Aorta (tissue), 5 donors: Measurements from ENCODE around the gene ASTN2. TPM values are rescaled to one million over a fixed set of nuclear protein-coding genes. Genes with fewer than 3 reads are reported as not detected.
A peak's percentile ranks its signal among the peaks of the same experiment; 100 is the strongest.

Source experiments
- ATAC-seq: fragments of 200-7000 bp; cut with Tn5 transposase; one replicate; pipeline ENCODE4 v1.9.1; 2022; ENCODE audit warnings: moderate library complexity; ENCODE audit not compliant: low FRiP score
- DNase-seq, 2 donors: peaks; one replicate each; pipeline ENCODE4 v3.0.0-alpha.2; 2020
- H3K27ac ChIP-seq, 2 donors: one replicate each; pipeline ENCODE4 v1.5.1; 2013; ENCODE audit warnings: low read length in 2 of 2, mild to moderate bottlenecking in 2 of 2, moderate library complexity in 2 of 2, control low read depth in 1 of 2, inconsistent platforms in 1 of 2, low read depth in 1 of 2
- H3K27me3 ChIP-seq, 2 donors: one replicate each; pipeline ENCODE4 v1.6.1; 2013; ENCODE audit warnings: control low read depth in 1 of 2, low read length in 1 of 2, mild to moderate bottlenecking in 1 of 2, moderate library complexity in 1 of 2; ENCODE audit not compliant: insufficient read depth in 2 of 2, control insufficient read depth in 1 of 2
- H3K36me3 ChIP-seq, 2 donors: one replicate each; pipeline ENCODE4 v1.6.1; 2013; ENCODE audit warnings: control low read depth in 1 of 2, low read length in 1 of 2, mild to moderate bottlenecking in 1 of 2; ENCODE audit not compliant: insufficient read depth in 2 of 2, control insufficient read depth in 1 of 2
- H3K4me1 ChIP-seq, 2 donors: one replicate each; pipeline ENCODE4 v1.6.1; 2013; ENCODE audit warnings: low read length in 2 of 2, control low read depth in 1 of 2, mild to moderate bottlenecking in 1 of 2, moderate library complexity in 1 of 2; ENCODE audit not compliant: insufficient read depth in 2 of 2, control insufficient read depth in 1 of 2
- H3K4me3 ChIP-seq, 2 donors: one replicate each; pipeline ENCODE4 v1.5.1; 2013; ENCODE audit warnings: low read length in 2 of 2, control low read depth in 1 of 2, mild to moderate bottlenecking in 1 of 2
- H3K9me3 ChIP-seq: one replicate; pipeline ENCODE4 v1.6.1; 2013; ENCODE audit warnings: mild to moderate bottlenecking, low read length; ENCODE audit not compliant: control insufficient read depth
- WGBS, 2 donors: extraction: QIAGEN DNeasy Blood & Tissue Kit; methylation state at CpG; one replicate each; pipeline ENCODE4 v1.1.7; 2013; 5-methylcytosine and 5-hydroxymethylcytosine counted together
- intact Hi-C, 2 donors: fragments of 100-400 bp; cut with DNase I; formaldehyde crosslinking; loops; one replicate each; pipeline versions ENCODE4 v1.14.2 to v1.15.0; 2022
- polyA plus RNA-seq, 2 donors: library from polyadenylated mRNA; stranded (reverse); fragments of 200-250 nt; gene quantifications; one replicate each; pipeline ENCODE4 v1.2.3, GENCODE V29; 2013
- total RNA-seq, 2 donors: library from RNA; stranded (reverse); fragmentation: NEBNext Ultra II Directional; extraction: Animal tissue kit (Norgen Biotek cat#: 25700); gene quantifications; one replicate each; pipeline ENCODE4 v1.2.1, GENCODE V29; 2021
- donor health status: healthy with polysubstance abuse.
- donor health status: Bipolar disorder and iron deficiency.
- donor health status: DM: no; HTN: no; CAD: no.
- donor health status: DM: no; HTN: no; CAD: no.
- donor health status: DM: yes; HTN: yes; CAD: no.

The ASTN2 gene
- total and polyA plus RNA-seq, 4 donors = 1.0 to 7.5 (median 4.4) TPM

DNA sequence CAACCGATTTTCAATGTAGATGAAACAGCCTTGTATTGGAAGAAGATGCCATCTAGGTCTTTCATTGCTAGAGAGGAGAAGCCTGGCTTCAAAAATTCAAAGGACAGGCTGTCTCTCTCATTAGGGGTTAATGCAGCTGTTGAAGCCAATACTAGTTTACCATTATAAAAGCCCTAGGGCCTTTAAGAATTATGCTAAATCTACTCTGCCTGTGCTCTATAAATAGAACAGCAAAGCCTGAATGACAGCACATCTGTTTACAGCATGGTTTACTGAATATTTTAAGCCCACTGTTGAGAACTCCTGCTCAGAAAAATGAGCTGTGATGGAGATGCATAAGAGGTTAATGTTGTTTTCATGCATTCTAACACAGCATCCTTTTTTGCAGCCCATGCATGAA is 539.3 kb downstream of the ASTN2 start:
- ATAC-seq (no peak), DNase-seq (no peak)
- H3K27me3 ChIP-seq = no peaks in the 10 kb centered on the region
- intact Hi-C loops = no loop called here
- no peak overlapping the region for H3K4me3 ChIP-seq
- H3K4me1 ChIP-seq = no peaks in the 10 kb centered on the region
- WGBS, 2 donors = 49 to 62% methylated on average over 1 of the region's 1 CpG
- H3K27ac ChIP-seq = no peak overlapping the region
- H3K9me3 ChIP-seq = peaks cover 9% of the 10 kb centered on the region
- H3K36me3 ChIP-seq = no peaks in the 10 kb centered on the region

GRCh38 chr9:116873937-116874914 is 540.6 kb downstream of the ASTN2 start:
- ATAC-seq = no peak
- no peak overlapping the region for H3K27ac ChIP-seq
- peaks cover 9% of the 10 kb centered on the region for H3K9me3 ChIP-seq
- no peaks in the 10 kb centered on the region for H3K36me3 ChIP-seq
- H3K4me3 ChIP-seq = no peak overlapping the region
- WGBS, 2 donors = 80 to 81% methylated on average over 6 of the region's 6 CpGs
- H3K27me3 ChIP-seq = no peaks in the 10 kb centered on the region
- H3K4me1 ChIP-seq = no peaks in the 10 kb centered on the region
- intact Hi-C loops = no loop called here
- no peak for DNase-seq

DNA sequence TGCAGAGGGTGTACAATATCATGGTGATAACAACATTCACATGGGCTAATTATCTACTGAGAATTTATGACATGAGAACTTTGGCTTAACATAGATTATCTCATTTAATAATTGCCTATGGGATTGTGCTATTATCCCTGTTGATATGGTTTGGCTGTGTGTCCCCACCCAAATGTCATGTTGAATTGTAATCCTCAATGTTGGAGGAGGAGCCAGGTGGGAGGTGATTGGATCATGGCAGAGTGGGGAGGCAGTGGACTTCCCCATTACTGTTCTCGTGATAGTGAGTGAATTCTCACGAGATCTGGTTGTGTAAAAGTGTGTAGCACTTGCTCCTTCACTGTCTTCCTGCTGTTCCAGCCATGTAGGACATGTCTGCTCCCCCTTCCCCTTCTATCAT is 541.4 kb downstream of the ASTN2 start:
- 72 to 94% methylated on average over 2 of the region's 2 CpGs for WGBS, 2 donors
- intact Hi-C loops = no loop called here
- Histone ChIP-seq H3K4me3 (no peak overlapping the region), H3K36me3 (no peaks in the 10 kb centered on the region), H3K27me3 (no peaks in the 10 kb centered on the region), H3K27ac (no peak overlapping the region), H3K9me3 (peaks cover 5% of the 10 kb centered on the region), H3K4me1 (no peaks in the 10 kb centered on the region)
- ATAC-seq (no peak), DNase-seq (no peak)

DNA sequence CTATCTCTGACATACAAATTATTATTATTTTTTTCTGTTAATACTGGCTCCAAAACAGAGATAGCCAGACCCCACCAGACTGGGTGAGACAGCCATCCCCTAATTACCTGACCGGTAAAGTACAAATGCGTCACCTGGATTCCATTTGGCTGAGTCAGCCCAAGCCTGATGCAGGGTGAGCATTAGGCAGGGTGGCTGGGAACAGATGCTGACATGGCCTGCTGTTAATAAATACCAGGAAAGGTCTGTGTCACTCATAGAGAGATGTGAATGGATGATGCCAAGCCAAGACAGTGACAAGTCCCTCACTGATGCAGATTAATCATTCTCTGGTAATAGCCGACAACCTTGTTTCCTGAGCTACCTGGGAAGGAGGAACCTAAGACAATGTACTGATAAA is 544.3 kb downstream of the ASTN2 start:
- WGBS, 2 donors = 82 to 83% methylated on average over 3 of the region's 3 CpGs
- H3K27ac ChIP-seq = no peak overlapping the region
- no peaks in the 10 kb centered on the region for H3K4me1 ChIP-seq
- DNase-seq (no peak), ATAC-seq (no peak)
- no peaks in the 10 kb centered on the region for H3K36me3 ChIP-seq
- intact Hi-C loops = no loop called here
- H3K27me3 ChIP-seq = no peaks in the 10 kb centered on the region
- no peaks in the 10 kb centered on the region for H3K9me3 ChIP-seq
- no peak overlapping the region for H3K4me3 ChIP-seq

- 77 to 80% methylated on average over 3 of the region's 3 CpGs for WGBS, 2 donors
- no peak for DNase-seq
- intact Hi-C loops = loop anchor here in 1 of 2 donors (10.0 kb wide), 1 partner anchor 133 kb away; no protein-coding TSS in a partner anchor
Measured at GRCh38 chr9:116868201-116868600, 546.7 kb downstream of the ASTN2 start.

GRCh38 chr9:116861321-116861720 is 553.5 kb downstream of the ASTN2 start:
- Histone ChIP-seq H3K36me3 (no peaks in the 10 kb centered on the region), H3K4me3 (no peak overlapping the region), H3K4me1 (no peaks in the 10 kb centered on the region), H3K27ac (no peak overlapping the region), H3K27me3 (no peaks in the 10 kb centered on the region), H3K9me3 (no peaks in the 10 kb centered on the region)
- intact Hi-C loops = loop anchor here in 1 of 2 donors (10.0 kb wide), 1 partner anchor 127 kb away; no protein-coding TSS in a partner anchor
- DNase-seq = no peak
- no peak for ATAC-seq

More at GRCh38 chr9:116868201-116868600, 546.7 kb downstream of the ASTN2 start:
- Histone ChIP-seq H3K9me3 (no peaks in the 10 kb centered on the region), H3K27me3 (no peaks in the 10 kb centered on the region), H3K27ac (no peak overlapping the region), H3K4me1 (no peaks in the 10 kb centered on the region), H3K4me3 (no peak overlapping the region), H3K36me3 (no peaks in the 10 kb centered on the region)
- ATAC-seq = no peak

- H3K27me3 ChIP-seq = no peaks in the 10 kb centered on the region
- WGBS, 2 donors = 53 to 54% methylated on average over 3 of the region's 3 CpGs
- no peak overlapping the region for H3K4me3 ChIP-seq
- ATAC-seq (peak; percentile 72), DNase-seq (peak; percentile 55 to 77)
- intact Hi-C loops = loop anchor here in 1 of 2 donors (10.0 kb wide), 1 partner anchor 126 kb away; no protein-coding TSS in a partner anchor
- H3K4me1 ChIP-seq = no peaks in the 10 kb centered on the region
- no peaks in the 10 kb centered on the region for H3K9me3 ChIP-seq
- no peak overlapping the region for H3K27ac ChIP-seq
- H3K36me3 ChIP-seq = no peaks in the 10 kb centered on the region
Measured at GRCh38 chr9:116860509-116861120, 554.2 kb downstream of the ASTN2 start.

- ATAC-seq (no peak), DNase-seq (no peak)
- H3K9me3 ChIP-seq = no peaks in the 10 kb centered on the region
- H3K4me3 ChIP-seq = no peak overlapping the region
- WGBS, 2 donors = 91 to 95% methylated on average over 2 of the region's 2 CpGs
- H3K4me1 ChIP-seq = no peaks in the 10 kb centered on the region
- no peaks in the 10 kb centered on the region for H3K27me3 ChIP-seq
- intact Hi-C loops = loop anchor here in 1 of 2 donors (10.0 kb wide), 1 partner anchor 125 kb away; no protein-coding TSS in a partner anchor
- no peak overlapping the region for H3K27ac ChIP-seq
- no peaks in the 10 kb centered on the region for H3K36me3 ChIP-seq
Measured at GRCh38 chr9:116859763-116860162, 555.1 kb downstream of the ASTN2 start.
